ENCODE results near the gene GALNT14.

GALNT14 gene

GRCh38 chr2:31071741-31072140 lies 66.5 kb downstream of the GALNT14 start:
- no peak for DNase-seq (ENCODE audit: low spot score)

DNA sequence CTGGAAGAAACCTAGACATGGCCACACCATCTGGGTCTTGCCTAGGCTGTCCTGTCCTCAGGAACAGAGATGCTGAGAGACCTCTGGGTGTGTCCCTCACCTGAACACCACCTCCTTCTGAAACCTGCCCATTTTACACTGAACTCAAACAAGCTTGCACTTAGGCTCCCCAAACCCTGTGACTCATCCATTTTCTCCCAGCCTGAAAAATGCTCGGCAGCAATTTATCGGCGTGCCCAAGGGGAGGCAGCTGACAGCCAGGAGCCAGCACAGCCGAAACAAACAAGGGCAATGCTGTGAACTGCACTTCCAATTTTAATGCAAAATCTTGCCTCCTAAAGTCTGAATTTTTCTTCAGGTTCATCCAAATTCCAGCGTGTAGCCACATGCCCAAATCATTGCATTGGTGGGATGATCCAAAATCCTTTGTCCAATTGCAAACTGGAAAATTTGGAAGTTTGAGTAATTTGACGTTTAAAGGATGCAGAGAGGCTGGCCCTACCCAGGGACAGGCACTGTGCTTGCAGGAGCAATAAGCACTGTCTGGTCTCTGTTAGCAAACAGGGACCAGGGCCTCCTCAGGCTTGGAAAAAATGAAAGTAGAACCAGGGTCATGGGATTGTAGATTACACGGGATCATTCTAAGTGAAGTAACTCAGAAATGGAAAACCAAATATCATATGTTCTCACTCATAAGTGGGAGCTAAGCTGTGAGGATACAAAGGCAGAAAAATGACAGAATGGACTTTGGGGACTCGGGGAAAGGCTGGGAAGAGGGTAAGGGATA lies 67.7 kb downstream of the GALNT14 start:
- H3K27me3 ChIP-seq (ENCODE audit: insufficient read depth, poor library complexity, severe bottlenecking), result no peaks in the 10 kb centered on the region
- no peak overlapping the region for H3K27ac ChIP-seq (ENCODE audit: poor library complexity, severe bottlenecking)
- DNase-seq (ENCODE audit: low spot score), result no peak
- no peaks in the 10 kb centered on the region for H3K4me1 ChIP-seq (ENCODE audit: insufficient read depth, poor library complexity, severe bottlenecking)
- H3K36me3 ChIP-seq (ENCODE audit: low read depth), result no peaks in the 10 kb centered on the region
- TF ChIP-seq CTCF (IDR thresholded peaks at IDR 0.05; ENCODE audit: poor library complexity, severe bottlenecking), result no peak
- no peak overlapping the region for H3K4me3 ChIP-seq (ENCODE audit: severe bottlenecking)
- H3K9me3 ChIP-seq (ENCODE audit: severe bottlenecking), result no peaks in the 10 kb centered on the region
- ATAC-seq (ENCODE audit: low read depth), result no peak

More at GRCh38 chr2:31071741-31072140, 66.5 kb downstream of the GALNT14 start:
- no peaks in the 10 kb centered on the region for H3K27me3 ChIP-seq (ENCODE audit: insufficient read depth, poor library complexity, severe bottlenecking)
- H3K9me3 ChIP-seq (ENCODE audit: severe bottlenecking), result no peaks in the 10 kb centered on the region
- H3K27ac ChIP-seq (ENCODE audit: poor library complexity, severe bottlenecking), result no peak overlapping the region
- no peaks in the 10 kb centered on the region for H3K36me3 ChIP-seq (ENCODE audit: low read depth)
- no peaks in the 10 kb centered on the region for H3K4me1 ChIP-seq (ENCODE audit: insufficient read depth, poor library complexity, severe bottlenecking)
- ATAC-seq (ENCODE audit: low read depth), result no peak
- H3K4me3 ChIP-seq (ENCODE audit: severe bottlenecking), result no peak overlapping the region
- TF ChIP-seq CTCF (IDR thresholded peaks at IDR 0.05; ENCODE audit: poor library complexity, severe bottlenecking), result no peak

- H3K9me3 ChIP-seq (ENCODE audit: severe bottlenecking), result no peaks in the 10 kb centered on the region
- H3K4me3 ChIP-seq (ENCODE audit: severe bottlenecking), result no peak overlapping the region
- no peaks in the 10 kb centered on the region for H3K27me3 ChIP-seq (ENCODE audit: insufficient read depth, poor library complexity, severe bottlenecking)
- ATAC-seq (ENCODE audit: low read depth) (no peak), DNase-seq (ENCODE audit: low spot score) (no peak)
- TF ChIP-seq CTCF (IDR thresholded peaks at IDR 0.05; ENCODE audit: poor library complexity, severe bottlenecking), result no peak
- H3K4me1 ChIP-seq (ENCODE audit: insufficient read depth, poor library complexity, severe bottlenecking), result no peaks in the 10 kb centered on the region
- H3K36me3 ChIP-seq (ENCODE audit: low read depth), result no peaks in the 10 kb centered on the region
- no peak overlapping the region for H3K27ac ChIP-seq (ENCODE audit: poor library complexity, severe bottlenecking)
Measured at GRCh38 chr2:31069643-31070325, 68.5 kb downstream of the GALNT14 start.

DNA sequence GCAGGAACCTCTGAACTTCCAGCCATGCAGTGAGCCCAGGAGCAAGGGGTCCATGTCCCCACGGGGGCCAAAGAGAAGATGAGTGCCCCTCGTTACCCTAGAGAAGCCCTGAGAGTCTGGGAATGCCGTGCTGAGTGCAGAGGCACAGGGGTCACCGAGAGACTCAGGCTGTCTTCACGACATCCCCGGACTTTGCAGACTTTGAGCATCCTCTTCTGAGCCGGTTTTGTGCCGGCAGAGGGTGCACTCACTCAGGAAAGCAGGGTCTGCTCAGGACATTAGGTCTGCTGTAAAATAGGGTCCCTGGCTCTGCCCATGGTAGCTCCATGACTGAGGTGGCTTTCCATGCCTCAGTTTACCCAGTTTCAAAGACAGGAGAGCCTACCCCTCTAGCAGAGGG lies 71.0 kb downstream of the GALNT14 start:
- H3K27ac ChIP-seq (ENCODE audit: poor library complexity, severe bottlenecking), result no peak overlapping the region
- H3K4me1 ChIP-seq (ENCODE audit: insufficient read depth, poor library complexity, severe bottlenecking), result no peaks in the 10 kb centered on the region
- no peaks in the 10 kb centered on the region for H3K27me3 ChIP-seq (ENCODE audit: insufficient read depth, poor library complexity, severe bottlenecking)
- no peaks in the 10 kb centered on the region for H3K9me3 ChIP-seq (ENCODE audit: severe bottlenecking)
- H3K4me3 ChIP-seq (ENCODE audit: severe bottlenecking), result no peak overlapping the region
- DNase-seq (ENCODE audit: low spot score) (no peak), ATAC-seq (ENCODE audit: low read depth) (no peak)
- no peaks in the 10 kb centered on the region for H3K36me3 ChIP-seq (ENCODE audit: low read depth)
- no peak for TF ChIP-seq CTCF (IDR thresholded peaks at IDR 0.05; ENCODE audit: poor library complexity, severe bottlenecking)

DNA sequence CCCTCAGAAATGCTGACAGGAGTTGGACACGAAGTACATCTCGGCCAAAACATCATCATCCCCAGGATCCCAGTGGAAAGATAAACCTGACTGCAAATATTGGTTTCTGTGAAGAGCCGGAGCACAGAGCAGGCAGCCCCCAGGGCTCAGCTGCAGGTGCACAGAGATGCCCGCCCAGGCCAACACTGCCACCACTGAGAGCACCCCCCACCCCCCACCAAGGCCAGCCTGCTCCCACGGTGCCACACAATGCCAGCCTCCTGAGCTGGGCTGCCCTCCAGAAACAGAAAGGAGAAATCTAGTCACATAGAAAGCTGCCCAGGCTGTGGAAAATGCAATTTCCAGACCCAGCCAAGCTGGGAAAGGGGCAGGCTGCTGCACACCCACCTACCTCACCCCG lies 71.7 kb downstream of the GALNT14 start:
- H3K27me3 ChIP-seq (ENCODE audit: insufficient read depth, poor library complexity, severe bottlenecking), result no peaks in the 10 kb centered on the region
- H3K9me3 ChIP-seq (ENCODE audit: severe bottlenecking), result no peaks in the 10 kb centered on the region
- no peaks in the 10 kb centered on the region for H3K4me1 ChIP-seq (ENCODE audit: insufficient read depth, poor library complexity, severe bottlenecking)
- H3K4me3 ChIP-seq (ENCODE audit: severe bottlenecking), result no peak overlapping the region
- no peak overlapping the region for H3K27ac ChIP-seq (ENCODE audit: poor library complexity, severe bottlenecking)
- no peak for TF ChIP-seq CTCF (IDR thresholded peaks at IDR 0.05; ENCODE audit: poor library complexity, severe bottlenecking)
- no peak for ATAC-seq (ENCODE audit: low read depth)
- no peaks in the 10 kb centered on the region for H3K36me3 ChIP-seq (ENCODE audit: low read depth)
- DNase-seq (ENCODE audit: low spot score), result no peak

All from RWPE2 (cell line).